Coronary artery (tissue), 2 donors: ENCODE measurements around the gene OPN4.
A peak's percentile ranks its signal among the peaks of the same experiment; 100 is the strongest.

ENCODE experiments used
- DNase-seq: peaks from one replicate; pipeline ENCODE4 v3.0.0-alpha.2; 2017; ENCODE audit warnings: low spot score
- H3K27ac ChIP-seq, 2 donors: fragments of 200-600 bp; sonication (generic); one replicate each; pipeline ENCODE4 v1.5.1; 2016 to 2019
- H3K4me3 ChIP-seq: fragments of 200-600 bp; sonication (generic); 2 replicates; pipeline ENCODE4 v1.5.1; 2016; ENCODE audit warnings: mild to moderate bottlenecking, moderate library complexity
- TF ChIP-seq, protein P1 (sequence below): fragments of 200-600 bp; sonication (generic); IDR thresholded peaks from one replicate; pipeline ENCODE4 v1.5.1; 2019; ENCODE audit warnings: antibody characterized with exemption

Gene OPN4

GRCh38 chr10:86651631-86652331 is 2.6 kb upstream of the OPN4 start:
- TF ChIP-seq, protein P1, sequence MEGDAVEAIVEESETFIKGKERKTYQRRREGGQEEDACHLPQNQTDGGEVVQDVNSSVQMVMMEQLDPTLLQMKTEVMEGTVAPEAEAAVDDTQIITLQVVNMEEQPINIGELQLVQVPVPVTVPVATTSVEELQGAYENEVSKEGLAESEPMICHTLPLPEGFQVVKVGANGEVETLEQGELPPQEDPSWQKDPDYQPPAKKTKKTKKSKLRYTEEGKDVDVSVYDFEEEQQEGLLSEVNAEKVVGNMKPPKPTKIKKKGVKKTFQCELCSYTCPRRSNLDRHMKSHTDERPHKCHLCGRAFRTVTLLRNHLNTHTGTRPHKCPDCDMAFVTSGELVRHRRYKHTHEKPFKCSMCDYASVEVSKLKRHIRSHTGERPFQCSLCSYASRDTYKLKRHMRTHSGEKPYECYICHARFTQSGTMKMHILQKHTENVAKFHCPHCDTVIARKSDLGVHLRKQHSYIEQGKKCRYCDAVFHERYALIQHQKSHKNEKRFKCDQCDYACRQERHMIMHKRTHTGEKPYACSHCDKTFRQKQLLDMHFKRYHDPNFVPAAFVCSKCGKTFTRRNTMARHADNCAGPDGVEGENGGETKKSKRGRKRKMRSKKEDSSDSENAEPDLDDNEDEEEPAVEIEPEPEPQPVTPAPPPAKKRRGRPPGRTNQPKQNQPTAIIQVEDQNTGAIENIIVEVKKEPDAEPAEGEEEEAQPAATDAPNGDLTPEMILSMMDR = no peak
- no peak overlapping the region for H3K4me3 ChIP-seq
- no peak for DNase-seq
- H3K27ac ChIP-seq = no peak overlapping the region

GRCh38 chr10:86652361-86653202 is 1.8 kb upstream of the OPN4 start:
- Histone ChIP-seq H3K4me3 (no peak overlapping the region), H3K27ac (no peak overlapping the region)
- TF ChIP-seq, protein P1 = no peak
- DNase-seq = no peak

GRCh38 chr10:86653379-86653778 is 968 bp upstream of the OPN4 start:
- Histone ChIP-seq H3K4me3 (no peak overlapping the region), H3K27ac (no peak overlapping the region)
- TF ChIP-seq, protein P1 = no peak
- peak; percentile 35 for DNase-seq

DNA sequence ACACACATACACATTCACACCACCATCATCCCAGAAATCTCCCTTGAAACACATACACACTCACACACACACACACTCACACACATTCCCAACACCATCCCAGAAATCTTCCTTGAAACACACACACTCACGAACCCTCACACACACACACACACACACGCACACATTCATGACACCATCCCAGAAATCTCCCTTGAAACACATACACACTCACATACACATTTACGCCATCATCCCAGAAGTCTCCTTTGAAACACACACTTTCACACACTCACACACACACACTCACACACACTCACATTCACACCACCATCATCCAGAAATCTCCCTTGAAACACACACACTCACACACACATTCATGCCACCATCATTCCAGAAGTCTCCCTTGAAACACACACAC is 360 bp upstream of the OPN4 start:
- TF ChIP-seq, protein P1 = no peak
- peak; percentile 55 for DNase-seq
- H3K4me3 ChIP-seq = no peak overlapping the region
- no peak overlapping the region for H3K27ac ChIP-seq

DNA sequence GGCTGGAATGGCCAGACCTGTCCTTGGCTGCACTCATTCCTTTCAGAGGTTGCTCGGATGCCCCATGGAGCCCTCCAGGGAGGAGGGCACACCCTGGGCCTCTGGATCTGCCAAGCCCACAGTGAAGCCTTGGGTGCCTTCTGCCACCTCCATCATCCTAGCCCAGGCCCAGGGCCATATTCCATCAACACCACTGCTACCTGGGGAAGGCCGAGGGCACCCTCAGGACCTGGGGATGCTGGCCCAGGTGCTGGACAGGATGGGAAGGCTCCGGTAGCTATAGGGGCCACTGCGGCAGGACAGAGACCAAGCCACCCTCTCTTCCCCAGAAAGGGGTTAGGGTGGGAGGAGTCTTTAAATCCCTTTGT is 810 bp downstream of the OPN4 start:
- DNase-seq = peak; percentile 58
- Histone ChIP-seq H3K4me3 (no peak overlapping the region), H3K27ac (no peak overlapping the region)
- TF ChIP-seq, protein P1 = no peak

- Histone ChIP-seq H3K27ac (no peak overlapping the region), H3K4me3 (no peak overlapping the region)
- DNase-seq = peak; percentile 22
- TF ChIP-seq, protein P1 = no peak
Observed at GRCh38 chr10:86655596-86655995, 1.2 kb downstream of the OPN4 start.

DNA sequence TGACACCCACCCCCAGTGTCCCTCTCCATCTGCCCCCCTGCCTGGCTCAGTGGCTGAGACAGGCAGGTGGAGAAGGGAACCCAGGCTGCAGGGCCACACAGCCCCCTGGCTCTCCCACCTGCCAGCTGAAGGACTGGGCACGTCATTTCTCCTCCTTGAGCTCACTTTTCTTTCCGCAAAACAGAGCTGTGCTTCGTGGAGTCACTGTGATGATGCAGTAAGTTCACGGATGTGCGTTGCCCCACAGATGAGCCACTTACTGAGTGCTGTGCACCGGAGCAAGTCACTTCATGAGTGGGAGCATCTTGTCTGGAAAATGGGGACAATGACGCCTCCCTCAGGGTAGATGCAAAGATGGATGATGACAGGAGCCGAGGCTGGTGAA is 2.7 kb downstream of the OPN4 start:
- TF ChIP-seq, protein P1 = no peak
- peak; percentile 19 for DNase-seq

More for the DNA sequence above, 2.7 kb downstream of the OPN4 start:
- Histone ChIP-seq H3K27ac (no peak overlapping the region), H3K4me3 (no peak overlapping the region)
